Activated CD4-positive, alpha-beta T cell treated with anti-CD3 and anti-CD28 coated beads for 48 hours (primary cell): ENCODE results near the gene HAT1.
"Not testable (repeated sequence)": the region's sequence is repeated elsewhere in the genome, so short reads cannot be mapped to it uniquely, and the experiment has no call there.

ENCODE experiments used
- DNase-seq: peaks from one replicate; pipeline ENCODE4 v3.0.0-alpha.2; 2020

The HAT1 gene

GRCh38 chr2:171985076-171985475 lies 62.8 kb downstream of the HAT1 start:
- no peak for DNase-seq

DNA sequence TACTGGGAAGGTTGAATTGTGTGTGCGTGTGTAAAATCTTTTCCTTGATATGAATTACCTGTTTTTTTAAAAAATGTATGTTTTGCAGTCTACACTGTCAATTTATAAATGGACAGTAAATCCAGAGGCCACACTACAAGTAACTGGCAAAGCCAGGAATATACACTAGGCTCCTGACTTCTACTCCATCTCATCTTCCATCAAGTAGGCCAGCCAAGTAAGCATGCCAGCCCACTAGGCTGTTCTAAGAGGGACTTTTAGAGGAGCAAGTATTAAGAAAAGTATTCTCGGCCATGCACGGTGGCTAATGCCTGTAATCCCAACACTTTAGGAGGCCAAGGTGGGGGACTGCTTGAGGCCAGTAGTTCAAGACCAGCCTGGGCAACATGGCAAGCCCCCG lies 64.5 kb downstream of the HAT1 start:
- no peak for DNase-seq

GRCh38 chr2:171991027-171991426 lies 68.8 kb downstream of the HAT1 start:
- no peak for DNase-seq

GRCh38 chr2:171995586-171995985 lies 73.3 kb downstream of the HAT1 start:
- DNase-seq = no peak

- no peak for DNase-seq
These were observed 73.8 kb downstream of the HAT1 start for GRCh38 chr2:171996021-171996420.

DNA sequence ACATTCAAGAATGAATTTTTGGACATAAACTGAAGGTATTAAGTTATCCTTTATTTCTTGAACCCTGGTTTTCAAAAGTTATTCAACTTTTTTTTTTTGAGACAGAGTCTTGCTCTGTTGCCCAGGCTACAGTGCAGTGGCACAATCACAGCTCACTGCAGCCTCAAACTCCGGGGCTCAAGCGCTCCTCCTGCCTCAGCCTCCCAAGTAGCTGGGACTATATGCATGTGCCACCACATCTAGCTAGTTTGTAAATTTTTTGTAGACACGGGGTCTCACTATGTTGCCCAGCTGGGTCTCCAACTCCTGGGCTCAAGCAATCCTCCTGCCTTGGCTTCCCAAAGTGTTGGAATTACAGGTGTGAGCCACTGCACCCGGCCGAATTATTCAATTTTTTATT lies 74.8 kb downstream of the HAT1 start:
- not testable (repeated sequence) for DNase-seq

- DNase-seq = no peak
These were observed 76.9 kb downstream of the HAT1 start for GRCh38 chr2:171999161-171999560.

DNA sequence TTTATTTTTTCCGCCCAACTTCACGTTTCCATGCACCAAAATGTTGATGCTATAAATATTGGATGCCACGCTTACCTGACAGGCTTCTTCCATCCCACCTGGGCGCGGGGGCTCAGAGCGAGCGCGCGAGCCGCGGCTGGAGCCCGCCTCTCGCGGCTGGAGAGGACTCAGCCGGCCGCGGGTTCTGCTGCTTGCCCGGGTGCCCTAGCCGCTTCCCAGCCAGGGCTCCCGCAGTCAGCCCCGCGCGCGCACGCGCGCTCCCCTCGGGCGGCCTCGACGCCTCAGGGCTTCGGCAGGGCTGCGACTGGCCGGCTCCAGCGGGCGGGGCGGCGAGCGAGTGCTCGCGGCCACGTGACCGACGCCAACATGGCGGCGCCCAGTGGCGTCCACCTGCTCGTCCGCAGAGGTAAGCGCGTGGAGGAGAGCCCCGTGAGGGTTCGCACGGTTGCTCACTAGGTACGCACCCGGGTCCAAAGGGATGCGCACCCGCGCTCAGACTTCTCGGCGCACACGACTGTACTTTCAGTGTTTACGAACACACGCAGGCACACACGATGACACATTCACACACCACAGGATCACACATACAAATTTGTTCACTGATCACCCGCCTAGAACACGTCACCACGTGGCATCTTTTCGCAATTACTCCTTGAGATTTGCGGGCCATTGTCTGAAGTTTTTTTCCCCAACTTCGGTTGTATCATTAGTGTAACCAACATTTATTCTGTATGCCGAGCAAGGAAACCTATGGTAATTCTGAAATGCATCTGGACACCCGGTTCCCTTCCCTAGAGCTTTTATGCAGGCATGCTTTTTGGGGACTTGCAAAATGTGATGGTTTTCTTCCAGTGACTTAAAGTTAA lies 77.6 kb downstream of the HAT1 start, which contains the start of gene METAP1D:
Gene METAP1D (plus strand): TSS at position 350 of the 866 bp plus-strand sequence. CDS start 17 bp downstream, at position 367.
- peak; percentile 91 for DNase-seq

GRCh38 chr2:172000696-172001361 lies 78.6 kb downstream of the HAT1 start:
- no peak for DNase-seq

DNA sequence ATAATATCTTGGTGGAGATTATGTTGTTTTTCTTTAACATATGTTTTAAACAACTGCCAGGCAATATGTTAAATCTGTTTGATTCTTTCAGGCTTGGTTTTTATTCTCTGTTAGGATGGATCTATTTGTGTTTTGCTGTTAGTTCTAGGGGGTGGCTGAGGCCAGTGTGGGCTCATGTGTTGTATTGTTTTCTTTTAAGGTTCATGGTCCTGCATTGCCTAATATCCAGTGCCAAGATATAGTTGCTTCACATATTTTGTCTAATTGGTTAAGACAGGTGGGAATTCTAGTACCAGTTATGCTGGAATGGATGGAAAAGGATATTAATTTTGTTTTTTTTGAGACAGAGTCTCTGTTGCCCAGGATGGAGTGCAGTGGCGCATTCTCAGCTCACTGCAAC lies 85.1 kb downstream of the HAT1 start:
- no peak for DNase-seq

GRCh38 chr2:172009823-172010222 lies 87.6 kb downstream of the HAT1 start:
- no peak for DNase-seq

GRCh38 chr2:172011812-172012575 lies 89.7 kb downstream of the HAT1 start:
- DNase-seq = no peak

DNA sequence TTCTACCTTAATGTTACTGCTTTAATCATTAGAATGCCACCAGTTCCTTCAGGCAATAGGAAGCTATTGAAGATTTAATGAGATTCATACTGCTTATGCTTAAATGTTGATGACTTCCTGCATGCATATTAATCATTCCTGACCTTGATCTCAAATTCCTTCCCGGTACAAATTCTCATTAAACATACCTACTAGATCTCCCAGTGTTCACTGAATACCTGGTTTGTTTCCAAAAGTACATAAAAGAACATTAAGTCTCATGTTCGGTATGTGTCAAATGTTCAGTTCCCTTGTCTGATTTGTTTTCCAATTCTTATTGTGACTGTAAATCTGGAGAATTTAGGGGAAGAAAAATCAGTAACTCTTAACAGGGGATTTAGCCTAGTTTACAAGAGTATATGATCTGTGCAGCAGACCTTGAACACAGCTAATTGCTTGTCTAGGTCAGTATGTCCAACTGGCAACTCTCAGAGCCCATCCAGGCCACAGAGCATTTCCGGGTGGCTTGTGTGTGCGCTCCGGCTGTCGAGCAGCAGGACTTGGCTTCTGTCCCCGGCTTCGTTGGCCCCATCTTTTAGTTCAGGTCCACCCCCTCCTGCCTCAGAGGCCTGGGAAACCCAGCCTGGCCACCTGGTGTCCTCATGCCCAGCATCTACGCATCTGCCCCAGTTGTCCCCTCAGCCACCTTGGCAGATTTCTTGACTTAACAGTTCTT lies 90.6 kb downstream of the HAT1 start:
- DNase-seq = no peak

DNA sequence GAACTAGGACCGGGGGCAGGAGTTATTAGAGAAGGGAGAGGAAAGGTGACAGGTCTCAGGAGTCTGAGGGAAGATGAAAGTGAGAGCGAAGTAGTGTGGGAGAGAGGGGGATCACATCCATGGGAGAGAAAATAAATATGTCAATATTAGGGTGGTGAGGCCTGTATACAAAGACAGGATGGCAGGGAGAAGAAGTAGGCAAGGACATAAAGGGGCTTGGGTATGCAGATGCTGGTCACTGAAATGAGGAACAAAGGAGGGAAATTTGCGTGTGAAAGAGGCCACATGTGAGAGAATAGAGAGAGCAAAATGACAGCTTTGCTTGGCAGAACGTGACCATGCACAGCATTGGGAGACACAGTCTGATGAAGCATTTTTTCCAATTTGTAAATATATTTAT lies 91.1 kb downstream of the HAT1 start:
- no peak for DNase-seq

DNA sequence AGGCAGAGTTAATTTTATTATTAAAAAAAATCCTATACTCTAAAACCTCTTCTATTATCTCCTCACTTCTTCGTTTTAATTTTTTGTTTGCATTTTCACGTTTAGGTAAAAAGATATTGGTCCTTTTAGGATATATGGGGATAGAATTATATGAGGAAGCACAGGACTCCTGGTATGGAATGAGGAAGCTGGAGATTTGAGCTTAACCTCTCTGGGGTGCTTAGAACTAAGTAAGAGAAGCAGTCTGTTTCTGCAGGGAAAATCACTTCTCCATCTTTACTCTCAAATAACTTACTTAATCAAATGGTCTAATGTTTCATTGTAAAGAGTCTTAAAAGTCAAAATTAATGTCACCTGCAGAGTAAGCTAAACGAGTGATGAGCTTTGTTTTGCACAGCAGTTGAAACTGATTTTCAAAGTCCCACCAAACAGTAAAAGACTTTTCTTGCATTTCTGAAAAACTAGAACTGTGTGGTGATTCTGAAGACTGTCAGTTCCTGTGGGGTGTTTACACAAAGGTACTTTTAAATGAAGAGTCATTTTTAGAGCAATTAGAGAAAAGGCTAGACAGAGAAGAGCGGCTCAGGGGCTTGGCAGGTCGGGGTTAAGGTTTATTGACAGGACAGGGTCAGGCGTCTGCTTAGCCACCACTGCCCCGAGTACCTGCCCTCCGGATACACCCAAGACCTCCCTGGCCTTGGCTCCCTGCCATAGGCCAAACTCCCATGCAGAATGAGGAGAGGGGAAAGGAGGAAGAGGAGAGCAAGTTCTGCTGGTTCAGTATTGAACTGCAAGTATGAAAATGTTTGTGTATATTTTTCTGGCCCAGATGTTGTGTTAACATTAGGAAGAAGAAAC lies 99.0 kb downstream of the HAT1 start:
- no peak for DNase-seq

DNA sequence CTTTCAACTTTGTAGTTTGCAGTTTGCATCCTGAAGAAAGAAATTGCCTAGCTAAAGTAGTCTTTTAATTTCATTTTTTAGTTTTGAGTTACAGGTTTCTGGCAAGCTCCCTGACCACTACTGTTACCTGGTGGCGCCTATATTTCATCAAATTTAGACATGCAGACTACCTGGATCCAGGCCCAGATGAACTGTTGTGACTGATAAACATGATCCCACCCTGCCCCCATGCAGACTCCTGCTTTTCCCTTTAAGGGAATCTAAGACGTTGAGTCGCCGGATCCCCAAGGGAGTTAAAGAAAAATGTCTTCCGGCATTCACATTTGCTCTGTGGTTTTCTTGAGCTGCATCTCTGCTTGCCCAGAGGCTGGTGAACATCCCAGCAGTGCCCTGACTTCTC lies 99.7 kb downstream of the HAT1 start:
- no peak for DNase-seq

- no peak for DNase-seq
These were observed 109.3 kb downstream of the HAT1 start for GRCh38 chr2:172031536-172031935.
